ENCODE data around the gene CCDC86.
A peak's percentile ranks its signal among the peaks of the same experiment; 100 is the strongest.

The CCDC86 gene

GRCh38 chr11:60831501-60832079, 10.3 kb upstream of the CCDC86 start:
- DNase-seq, result no peak

GRCh38 chr11:60834742-60835533, 7.0 kb upstream of the CCDC86 start:
- no peak for DNase-seq

- no peak for DNase-seq
Measured at GRCh38 chr11:60835534-60835846, 6.4 kb upstream of the CCDC86 start.

- DNase-seq, result no peak
Measured at GRCh38 chr11:60836866-60837515, 4.9 kb upstream of the CCDC86 start.

GRCh38 chr11:60838132-60838531, 3.8 kb upstream of the CCDC86 start:
- DNase-seq, result no peak

- no peak for DNase-seq
Measured at GRCh38 chr11:60840470-60841430, 1.2 kb upstream of the CCDC86 start.

GRCh38 chr11:60842668-60843600, 1.0 kb downstream of the CCDC86 start:
- DNase-seq, result peak in 1 of 2 donors; percentile 14

GRCh38 chr11:60844045-60844869, 2.3 kb downstream of the CCDC86 start:
- no peak for DNase-seq

- DNase-seq, result no peak
Measured at GRCh38 chr11:60844870-60845221, 2.9 kb downstream of the CCDC86 start.

GRCh38 chr11:60845338-60845737, 3.4 kb downstream of the CCDC86 start:
- DNase-seq, result no peak

- DNase-seq, result no peak
Measured at GRCh38 chr11:60847281-60847680, 5.4 kb downstream of the CCDC86 start.

GRCh38 chr11:60847896-60848295, 6.0 kb downstream of the CCDC86 start:
- DNase-seq, result no peak

GRCh38 chr11:60848714-60849151, 6.8 kb downstream of the CCDC86 start:
- DNase-seq, result no peak

- no peak for DNase-seq
Measured at GRCh38 chr11:60849641-60850520, 8.0 kb downstream of the CCDC86 start.

- DNase-seq, result no peak
Measured at GRCh38 chr11:60851327-60852104, 9.6 kb downstream of the CCDC86 start.

- DNase-seq, result no peak
Measured at GRCh38 chr11:60852117-60852981, 10.4 kb downstream of the CCDC86 start.

GRCh38 chr11:60852982-60853950, 11.4 kb downstream of the CCDC86 start:
- no peak for DNase-seq

All from activated CD4-positive, alpha-beta T cell treated with anti-CD3 and anti-CD28 coated beads for 4 hours (primary cell).